ENCODE measurements around the gene CLINT1.

The CLINT1 gene

DNA sequence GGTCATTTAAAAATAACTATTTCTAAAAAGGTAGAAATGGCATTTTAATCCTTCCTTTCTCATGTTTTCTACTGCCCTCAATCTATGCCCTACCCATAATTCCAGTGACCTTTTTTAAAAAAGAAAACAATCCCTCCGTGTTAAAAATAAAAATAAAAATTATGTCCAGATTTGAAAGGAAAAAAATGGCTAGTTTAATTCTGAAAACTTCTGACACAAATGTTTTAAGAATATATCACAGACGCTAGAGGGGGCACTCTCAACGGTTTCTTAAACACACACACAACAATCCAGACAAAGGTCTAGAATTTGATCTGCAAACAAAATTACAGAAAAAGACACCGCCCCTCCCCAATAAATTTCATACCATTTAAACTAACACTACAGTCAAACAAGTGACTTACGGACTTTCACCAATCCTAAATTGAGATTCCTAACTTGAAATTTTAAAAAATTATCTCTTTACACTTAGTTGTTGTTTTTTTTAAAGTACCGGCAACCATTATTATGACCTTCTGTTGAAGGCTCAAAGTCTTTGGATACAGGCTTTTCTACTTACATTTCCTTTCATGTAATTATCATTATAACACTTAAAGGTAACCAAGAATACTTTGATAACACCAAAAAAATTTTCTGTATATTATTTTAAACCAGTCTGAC, 38.2 kb downstream of the CLINT1 start:
- peak in 1 of 2 donors; percentile 29 for DNase-seq

DNA sequence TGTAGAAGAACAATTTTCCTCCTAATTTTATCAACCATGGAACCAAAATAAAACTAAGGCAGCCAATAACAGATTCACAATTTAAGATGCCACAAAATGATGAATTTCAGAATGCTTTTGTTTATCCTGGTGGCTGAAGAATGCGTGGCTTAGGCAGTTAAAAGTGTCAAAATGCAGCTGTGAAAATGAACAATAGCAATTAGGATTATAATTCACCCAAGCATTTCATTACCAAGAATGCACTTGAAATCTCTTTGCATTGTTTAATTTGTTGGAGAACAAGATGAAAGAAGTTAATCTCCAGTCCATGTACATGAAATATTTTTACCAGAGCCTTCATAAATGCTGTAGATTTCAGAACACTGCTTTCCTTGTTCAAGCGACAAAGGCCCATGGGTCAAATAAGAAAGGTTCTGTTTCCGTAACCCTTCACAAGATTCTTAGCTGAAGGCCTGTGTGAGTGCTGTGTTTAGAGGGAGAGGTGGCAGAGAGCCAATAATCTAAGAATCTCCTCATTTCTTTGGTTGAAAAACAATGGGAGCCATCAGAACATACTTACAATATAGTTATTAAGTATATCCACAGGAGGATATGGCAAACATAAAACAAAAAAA, 39.3 kb downstream of the CLINT1 start:
- no peak for DNase-seq

DNA sequence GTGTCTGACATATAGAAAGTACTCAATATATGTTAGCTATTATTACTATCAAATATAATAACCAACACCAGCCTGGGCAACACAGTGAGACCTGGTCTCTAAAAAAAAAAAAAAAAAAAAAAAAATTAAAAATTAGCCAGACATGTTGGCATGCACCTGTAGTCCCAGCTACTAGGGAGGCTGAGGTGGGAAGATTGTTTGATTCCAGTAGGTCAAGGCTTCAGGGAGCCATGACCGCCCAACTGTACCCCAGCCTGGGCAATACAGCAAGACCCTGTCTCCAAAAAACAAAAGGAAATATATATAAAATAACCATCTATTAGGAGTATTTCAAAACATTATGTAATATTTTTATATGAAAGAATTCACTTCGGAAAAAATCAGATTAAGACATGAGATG, 40.6 kb downstream of the CLINT1 start:
- no peak for DNase-seq

DNA sequence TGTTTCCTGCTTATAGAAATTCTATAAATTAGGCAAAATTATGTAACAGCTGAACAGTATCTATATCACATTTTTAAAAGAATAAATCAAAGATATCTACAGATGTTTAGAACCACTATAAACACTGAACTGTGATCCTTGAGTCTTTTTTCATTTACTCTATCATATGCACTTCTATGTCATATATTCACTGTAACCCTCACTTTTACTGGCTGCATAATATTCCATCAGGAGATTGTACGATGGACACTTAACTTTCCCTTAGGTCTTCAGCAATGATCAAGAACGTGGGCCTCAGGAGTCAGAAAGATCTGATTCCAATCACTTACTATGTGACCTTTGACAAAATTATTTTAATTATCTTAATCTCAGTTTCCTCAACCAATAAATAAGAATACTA, 41.0 kb downstream of the CLINT1 start:
- DNase-seq = no peak

DNA sequence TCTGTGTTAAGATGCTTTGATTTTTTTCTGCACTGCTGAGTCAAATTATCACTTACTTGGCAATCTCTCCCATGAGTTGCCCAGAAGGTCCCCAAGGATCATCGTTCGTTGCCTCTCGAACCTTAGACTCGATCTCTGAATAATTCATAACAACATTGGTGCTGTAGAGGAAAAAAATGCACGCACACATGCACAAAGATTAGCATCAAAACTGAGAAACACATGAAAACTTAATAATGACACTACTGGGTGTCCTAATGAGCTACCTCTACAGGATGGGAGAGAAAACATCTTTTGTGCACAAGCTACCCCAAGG, 41.6 kb downstream of the CLINT1 start:
- DNase-seq = no peak

DNA sequence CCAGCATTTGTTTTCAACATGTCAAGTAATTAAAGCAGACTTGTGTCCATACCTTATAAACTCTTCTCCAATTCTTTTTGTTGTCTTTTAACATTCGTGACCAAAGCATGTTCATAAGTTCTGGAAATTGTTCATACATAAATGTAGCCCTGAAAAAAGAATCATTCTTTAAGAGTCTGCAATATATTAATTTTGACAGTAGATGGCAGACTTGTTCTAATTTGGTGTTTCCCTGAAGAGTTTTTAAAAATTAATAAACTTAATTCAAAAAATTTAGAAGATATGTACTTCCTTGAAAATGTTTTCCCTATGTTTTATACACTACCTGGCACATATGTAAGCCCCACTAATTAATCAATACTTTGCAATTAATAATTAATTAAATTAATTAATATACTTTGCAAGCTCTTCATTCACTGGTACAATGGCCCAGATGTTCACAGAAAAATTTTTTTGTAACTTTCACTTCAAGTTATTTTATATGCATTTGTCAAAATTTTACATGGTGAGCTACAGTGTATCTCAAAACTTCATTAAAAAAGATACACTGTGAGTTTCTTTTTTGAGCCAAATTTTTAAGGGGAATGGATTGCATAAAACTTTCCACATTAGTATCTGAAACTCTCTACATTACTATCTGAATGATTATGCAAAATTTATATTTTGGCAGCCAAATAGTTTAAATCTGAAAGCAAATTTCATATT, 42.1 kb downstream of the CLINT1 start:
- DNase-seq = peak in 1 of 2 donors; percentile 5

DNA sequence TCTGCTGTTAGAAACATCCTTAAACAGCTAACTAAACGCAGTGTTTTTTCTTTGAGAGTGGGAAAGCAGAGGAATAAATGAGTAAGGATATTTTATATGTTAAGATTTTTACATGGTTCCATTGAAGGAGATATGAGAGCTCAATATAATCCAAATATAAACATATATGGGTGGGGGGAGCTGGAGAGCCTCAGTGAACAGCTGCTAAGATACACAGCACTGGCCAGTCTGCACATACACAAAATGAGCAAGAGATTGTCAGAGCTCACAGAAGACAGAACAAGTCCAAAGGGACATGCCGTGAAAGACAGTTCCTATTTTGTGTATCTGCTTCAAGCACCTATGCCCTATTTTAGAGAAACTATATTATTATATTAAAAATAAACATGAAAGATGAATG, 46.9 kb downstream of the CLINT1 start:
- DNase-seq = no peak

DNA sequence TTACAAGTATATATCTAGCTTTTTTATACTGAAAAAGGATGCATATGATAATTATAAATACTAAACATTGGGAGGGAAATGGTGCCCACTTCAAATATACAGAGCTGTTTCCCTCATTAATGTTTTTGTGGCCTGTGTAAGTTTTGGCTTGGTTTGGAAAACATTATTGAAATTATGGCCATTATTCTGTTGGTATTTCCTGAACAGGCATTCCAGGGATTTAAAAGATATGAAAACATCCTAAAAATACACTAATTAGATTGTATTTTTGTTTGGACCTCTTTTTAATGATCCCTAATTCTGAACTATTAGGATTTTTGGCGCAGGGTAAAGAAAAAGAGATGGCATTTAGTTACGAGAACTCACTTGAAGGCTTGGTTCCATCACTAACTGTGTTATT, 50.9 kb downstream of the CLINT1 start:
- no peak for DNase-seq

DNA sequence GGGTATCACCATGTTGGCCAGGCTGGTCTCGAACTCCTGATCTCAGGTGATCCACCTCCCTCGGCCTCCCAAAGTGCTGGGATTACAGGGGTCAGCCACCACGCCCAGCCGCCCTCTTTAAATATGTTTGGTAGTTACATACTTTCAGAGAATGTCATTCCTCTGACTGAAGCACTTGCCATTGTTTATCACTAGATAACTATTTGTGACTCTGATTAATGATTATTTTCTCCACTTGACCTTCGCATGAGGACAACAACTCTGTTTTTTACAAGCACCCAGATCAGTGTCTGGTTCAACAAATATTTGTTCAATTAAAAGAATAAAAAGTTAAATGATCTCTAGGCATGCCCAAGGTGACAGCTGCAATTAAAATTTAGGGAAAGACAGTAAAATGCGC, 56.2 kb downstream of the CLINT1 start:
- DNase-seq = no peak

DNA sequence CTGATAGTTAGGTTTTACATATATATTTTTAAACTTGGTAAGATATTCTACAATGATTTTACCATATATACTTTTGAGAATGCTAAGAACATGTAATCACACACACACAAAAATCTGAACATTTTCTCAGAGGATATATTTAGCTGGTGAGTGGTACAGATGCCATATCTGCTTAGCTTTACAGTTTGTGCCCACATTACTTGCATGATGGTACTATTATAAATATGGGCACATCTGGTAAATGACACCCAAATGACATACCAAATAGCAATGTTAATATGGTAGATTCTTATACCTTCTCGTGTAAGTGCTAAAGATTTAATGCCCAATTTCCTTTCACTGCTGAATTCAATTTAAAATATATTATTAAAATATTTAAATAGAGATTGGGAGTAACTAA, 58.8 kb downstream of the CLINT1 start:
- DNase-seq = no peak

DNA sequence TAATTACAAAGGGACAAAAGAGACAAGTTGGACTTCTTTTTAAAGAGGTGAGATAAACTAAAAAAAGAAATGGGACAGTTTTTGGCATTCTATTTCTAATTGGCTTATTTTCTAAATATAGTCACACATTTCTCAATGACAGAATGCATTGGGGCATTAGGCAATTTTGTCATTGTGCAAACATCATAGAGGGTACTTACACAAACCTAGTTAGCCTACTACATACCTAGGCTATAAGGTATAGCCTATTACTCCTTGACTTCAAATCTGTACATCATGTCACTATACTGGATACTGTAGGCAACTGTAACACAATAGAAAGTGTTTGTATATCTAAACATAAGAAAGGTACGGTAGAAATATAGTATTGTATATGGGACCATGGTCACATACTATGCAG, 59.4 kb downstream of the CLINT1 start:
- DNase-seq = no peak

DNA sequence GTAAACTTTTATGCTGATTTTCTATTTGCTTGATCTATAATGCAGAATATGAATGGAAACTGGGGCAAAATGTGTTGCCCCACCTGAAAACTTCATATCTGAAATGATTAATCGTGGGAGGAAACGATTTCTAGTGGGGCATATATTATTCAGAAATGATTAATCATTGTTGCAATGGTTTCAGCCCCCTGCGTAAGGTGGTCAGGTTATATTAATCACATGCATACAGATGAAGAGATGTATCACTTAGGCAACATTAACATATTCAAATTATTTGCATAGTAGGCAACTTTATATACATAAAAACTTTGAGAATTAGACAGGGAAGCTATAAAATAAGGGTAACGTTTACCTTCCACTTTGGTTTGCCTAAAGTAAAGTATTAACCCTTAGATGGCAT, 65.6 kb downstream of the CLINT1 start:
- DNase-seq = no peak

DNA sequence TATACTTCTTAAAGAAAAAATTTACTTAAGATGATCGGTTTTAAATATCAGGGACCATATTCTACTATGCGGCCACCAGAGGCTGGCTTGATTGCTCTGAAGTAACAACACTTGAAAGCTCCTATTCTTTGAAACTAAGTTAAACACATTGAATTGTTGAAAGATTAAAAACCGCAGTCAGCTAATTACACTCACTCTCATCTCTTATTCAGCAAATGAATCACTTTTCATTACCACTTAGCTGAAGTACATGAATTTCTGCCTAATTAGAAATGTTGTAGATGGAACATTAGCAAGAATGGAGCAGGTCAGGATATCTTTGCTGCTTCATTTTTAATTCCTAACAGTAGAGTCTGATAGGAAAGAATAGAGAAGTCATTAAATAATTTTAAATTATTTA, 73.1 kb downstream of the CLINT1 start:
- DNase-seq = no peak

DNA sequence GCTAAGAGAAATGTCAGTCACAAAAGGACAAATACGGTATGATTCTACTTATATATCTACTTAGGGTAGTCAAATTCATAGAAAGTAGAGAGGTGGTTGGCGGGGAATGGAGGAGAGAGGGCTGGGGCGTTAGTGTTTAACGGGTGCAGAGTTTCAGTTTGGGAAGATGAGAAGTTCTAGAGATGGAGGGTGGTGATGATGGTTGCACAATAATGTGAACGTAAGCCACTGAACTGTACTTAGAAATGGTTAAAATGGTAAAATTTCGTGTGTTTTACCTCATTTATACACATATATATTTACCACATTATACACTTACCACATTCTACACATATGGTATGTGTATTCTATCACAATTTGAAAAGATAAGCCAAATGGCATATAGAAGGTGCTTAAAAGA, 79.7 kb downstream of the CLINT1 start:
- DNase-seq = no peak

DNA sequence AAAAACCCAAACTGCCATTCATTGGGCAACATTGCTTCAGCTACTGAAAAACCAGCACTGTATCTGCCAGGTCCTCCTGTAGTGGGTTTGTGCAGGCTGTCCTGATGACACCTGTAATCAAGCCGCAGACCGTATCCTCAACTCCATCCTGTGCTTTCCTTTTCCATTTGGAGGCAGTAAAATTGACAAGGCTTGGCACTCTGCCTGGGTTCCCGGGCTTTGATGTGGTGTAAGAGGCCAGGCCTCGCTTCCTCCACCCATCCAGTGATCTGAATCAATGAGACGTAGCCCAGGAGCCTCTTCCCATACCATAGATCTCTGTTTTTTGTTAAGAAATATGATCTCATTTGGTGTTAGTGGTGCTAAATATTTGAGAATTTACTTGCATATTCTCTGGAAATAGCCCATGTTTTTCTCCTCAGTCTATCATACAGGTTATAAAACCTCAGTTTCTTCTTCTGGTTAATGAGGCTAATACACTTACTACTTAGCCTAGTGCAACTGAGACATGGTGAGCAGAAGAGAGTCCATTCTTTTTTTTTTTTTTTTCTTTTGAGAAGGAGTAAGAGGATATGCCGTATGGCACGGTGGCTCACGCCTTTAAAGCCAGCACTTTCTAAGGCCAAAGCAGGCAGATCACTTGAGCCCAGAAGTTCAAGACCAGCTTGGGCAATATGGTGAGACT, 80.7 kb downstream of the CLINT1 start:
- DNase-seq = no peak

DNA sequence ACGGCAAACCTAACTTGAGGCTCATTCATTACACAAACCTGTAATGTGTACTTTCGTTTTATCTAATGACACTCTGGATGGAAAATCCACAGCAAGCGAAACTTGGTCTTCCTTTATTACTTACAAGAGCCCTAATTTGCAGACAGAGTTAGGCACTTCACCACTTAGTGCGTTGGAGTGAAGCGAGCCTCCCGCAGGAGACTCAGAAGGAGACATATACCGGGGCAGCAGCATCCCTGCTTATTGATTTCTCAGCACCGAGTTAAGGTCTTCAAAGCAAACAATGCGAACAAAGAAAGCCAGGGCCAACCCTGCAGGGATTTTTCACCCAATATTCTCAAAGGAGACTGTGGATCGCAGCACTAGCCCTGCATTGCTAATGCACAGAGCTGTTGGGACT, 86.8 kb downstream of the CLINT1 start:
- no peak for DNase-seq

DNA sequence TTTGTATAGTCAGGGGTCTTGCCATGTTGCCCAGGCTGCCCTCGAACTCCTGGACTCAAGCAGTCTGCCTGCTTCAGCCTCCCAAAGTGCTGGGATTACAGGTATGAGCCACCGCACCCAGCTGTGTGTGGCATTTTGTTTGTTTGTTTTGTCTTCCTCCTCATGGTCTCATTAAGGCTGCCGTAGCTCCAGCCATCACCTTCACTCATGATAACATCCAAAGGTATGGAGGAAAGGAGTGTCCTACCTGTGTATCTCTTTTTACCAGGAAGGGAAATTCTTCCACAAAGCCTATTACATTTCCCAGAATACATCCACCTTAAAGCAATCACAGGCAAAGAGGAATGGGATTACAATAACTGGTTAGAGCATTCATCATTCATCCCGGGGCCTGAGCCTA, 88.3 kb downstream of the CLINT1 start:
- no peak for DNase-seq

DNA sequence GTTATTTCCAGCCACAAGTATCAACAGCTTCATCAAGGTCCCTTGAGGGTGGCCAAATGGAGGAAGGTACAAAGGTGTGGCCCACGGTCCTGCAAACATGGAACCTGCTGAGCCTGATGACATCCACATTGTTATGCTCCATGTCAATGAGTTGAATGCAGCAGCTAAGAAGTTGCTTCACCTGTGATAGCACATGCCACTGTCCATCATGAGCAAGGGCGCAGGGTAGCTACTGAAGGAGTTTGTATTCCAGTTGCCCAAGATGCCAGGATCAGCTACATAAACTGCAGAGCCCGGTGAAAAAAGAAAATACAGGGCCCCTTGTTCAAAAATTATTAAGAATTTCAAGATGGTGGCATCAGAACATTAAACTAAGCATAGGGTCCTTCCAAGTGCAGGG, 91.3 kb downstream of the CLINT1 start:
- no peak for DNase-seq

DNA sequence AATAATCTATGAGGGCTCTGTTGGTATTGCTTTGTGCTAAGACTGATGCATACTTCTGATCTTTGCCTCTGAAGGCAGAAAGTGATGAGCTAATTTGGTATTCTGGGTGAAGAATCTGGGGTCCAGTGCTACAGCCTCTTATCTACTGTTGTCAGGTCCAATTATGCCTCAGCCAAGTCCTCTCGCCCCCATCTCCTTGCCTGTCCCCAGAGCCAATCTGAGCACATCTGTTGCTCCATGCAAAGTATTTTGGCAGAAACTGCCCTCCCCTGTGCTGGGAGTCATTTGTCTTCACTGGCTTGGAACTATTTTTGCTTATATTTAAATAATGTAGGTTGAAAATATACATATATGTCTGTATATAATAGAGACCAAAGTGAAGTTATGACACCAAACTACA, 92.0 kb downstream of the CLINT1 start:
- no peak for DNase-seq

DNA sequence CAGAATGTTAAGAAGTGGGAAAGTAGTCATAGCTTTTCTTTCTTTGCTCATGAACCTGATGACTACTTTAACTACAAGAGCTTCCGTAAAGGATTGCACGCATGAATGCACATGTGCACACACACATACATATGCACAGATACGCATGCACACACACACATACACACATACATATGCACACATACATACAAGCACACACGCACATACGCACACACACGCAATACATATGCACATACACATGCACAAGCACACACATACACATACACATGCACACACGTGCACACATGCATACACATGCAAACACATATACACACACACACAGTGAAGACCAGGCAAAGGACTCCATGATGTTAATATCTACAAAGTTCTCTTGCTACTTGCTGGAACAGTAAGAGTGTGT, 92.5 kb downstream of the CLINT1 start:
- no peak for DNase-seq

DNA sequence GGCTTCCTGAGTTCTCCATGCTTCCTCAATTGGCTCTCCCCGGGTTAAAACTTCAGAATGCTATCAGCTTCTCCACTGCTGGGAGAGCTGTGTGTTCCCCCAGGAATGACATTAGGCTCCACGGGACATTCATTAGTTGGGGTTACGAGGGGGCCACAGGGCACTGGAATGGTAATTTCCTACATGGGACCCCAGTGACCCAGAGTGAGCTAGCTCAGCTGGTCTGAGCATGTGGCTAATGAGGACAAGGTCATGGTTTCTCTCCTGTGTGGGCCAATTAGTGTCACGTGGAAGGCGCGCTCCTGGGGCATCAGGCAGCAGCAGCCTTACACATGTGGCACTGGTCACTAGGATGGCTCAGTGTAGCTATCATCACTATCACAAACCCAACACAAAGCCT, 94.4 kb downstream of the CLINT1 start:
- DNase-seq = no peak

DNA sequence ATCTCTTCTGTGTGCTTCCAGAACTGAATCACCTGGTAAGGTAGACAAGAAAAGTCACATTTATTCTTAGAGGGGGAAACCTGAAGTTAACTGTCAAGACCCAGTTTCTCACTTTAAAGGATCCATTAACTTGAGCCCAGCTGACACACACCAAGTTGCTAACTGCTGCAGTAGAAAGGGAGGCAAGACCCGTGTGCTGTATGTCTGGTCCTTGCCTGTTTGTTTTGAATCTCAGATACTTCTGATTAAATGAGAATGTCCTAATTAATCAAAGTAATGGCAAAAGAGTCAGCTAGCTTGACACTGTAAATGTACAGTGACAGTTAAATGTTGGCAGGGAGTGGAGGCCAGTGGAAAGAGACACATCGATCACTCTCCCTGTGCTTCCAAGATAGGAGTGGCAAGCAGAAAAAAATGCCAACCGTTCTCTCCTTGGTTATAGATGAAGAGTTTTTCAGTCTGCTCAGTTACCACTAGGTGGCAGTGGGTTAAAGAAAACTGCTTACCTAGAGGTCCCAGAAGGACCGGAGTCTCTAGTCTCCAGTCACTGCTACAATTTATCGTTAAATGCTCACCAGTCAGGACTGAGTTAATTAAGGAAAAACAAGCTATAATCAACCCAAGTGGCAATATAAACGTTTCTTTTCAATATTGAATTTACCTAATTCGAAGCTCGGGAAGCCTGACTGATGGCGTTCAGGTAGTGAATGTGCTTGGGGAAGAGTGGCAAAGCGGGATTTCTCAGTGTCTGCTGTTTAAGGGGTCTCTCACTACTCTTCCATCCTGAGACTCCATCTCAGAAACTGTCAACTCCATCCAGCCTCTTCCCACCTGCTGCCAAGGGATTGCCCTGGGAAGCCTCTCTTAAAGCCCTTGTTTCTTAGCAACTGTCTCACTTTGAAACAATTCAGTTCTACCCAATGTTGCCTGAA, 97.0 kb downstream of the CLINT1 start:
- peak in 1 of 2 donors; percentile 40 for DNase-seq

DNA sequence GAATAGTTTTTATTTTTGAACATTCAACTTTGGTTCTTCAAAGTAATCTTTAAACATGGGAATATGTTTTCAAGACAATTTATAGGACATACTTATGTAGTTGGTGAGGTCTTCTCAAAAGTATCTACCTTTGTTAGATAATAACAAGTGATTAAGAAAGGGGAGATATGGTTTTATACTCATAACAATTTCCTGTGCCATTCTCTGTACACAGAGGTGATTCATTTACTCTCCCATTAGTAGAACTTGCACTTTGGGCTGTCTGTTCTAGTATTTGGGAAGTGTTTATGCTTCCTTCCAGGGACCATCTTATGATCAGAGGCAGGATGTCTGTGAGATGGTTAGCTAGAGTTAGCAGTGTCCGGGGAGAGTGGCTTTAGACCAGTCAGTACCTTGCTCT, 100.2 kb downstream of the CLINT1 start:
- DNase-seq = no peak
